Measurements from ENCODE around the gene SREK1.
A peak's percentile ranks its signal among the peaks of the same experiment; 100 is the strongest.

Gene SREK1

GRCh38 chr5:66143473-66144073 lies 527 bp upstream of the SREK1 start:
- no peak for DNase-seq (ENCODE audit: low spot score)
- Histone ChIP-seq H3K27ac (peak overlapping the region; percentile 98 to 99), H3K4me3 (peak overlapping the region; percentile 85)
- TF ChIP-seq CTCF (IDR thresholded peaks at IDR 0.05), result no peak

- no peak for TF ChIP-seq CTCF (IDR thresholded peaks at IDR 0.05)
- Histone ChIP-seq H3K4me3 (peak overlapping the region; percentile 85), H3K27ac (peak overlapping the region; percentile 98 to 99)
- no peak for DNase-seq (ENCODE audit: low spot score)
Measured at GRCh38 chr5:66144834-66145390, 812 bp downstream of the SREK1 start.

GRCh38 chr5:66145737-66146136 lies 1.6 kb downstream of the SREK1 start:
- peak overlapping the region; percentile 85 for H3K4me3 ChIP-seq
- no peak for TF ChIP-seq CTCF (IDR thresholded peaks at IDR 0.05)
- peak overlapping the region; percentile 39 to 99 for H3K27ac ChIP-seq
- DNase-seq (ENCODE audit: low spot score), result no peak

GRCh38 chr5:66149950-66150349 lies 5.8 kb downstream of the SREK1 start:
- no peak overlapping the region for H3K27ac ChIP-seq
- H3K4me3 ChIP-seq, result no peak overlapping the region
- TF ChIP-seq CTCF (IDR thresholded peaks at IDR 0.05), result no peak
- DNase-seq (ENCODE audit: low spot score), result no peak

DNA sequence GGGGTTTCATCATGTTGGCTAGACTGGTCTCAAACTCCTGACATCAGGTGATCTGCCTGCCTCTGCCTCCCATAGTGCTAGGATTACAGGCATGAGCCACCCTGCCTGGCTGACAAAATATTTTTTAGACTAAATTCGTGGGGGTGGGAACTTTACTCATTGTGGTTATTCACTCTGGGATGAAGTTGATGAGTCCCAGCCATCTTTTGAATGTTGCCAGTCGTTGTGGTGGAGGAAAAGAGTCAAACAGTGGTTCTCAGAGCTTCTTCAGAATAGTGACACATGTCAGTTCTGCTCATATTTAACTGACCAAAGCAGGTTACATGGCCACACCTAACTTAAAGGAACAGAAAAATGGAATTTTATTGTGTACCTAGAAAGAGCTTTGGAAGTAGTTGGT lies 6.9 kb downstream of the SREK1 start:
- no peak overlapping the region for H3K4me3 ChIP-seq
- TF ChIP-seq CTCF (IDR thresholded peaks at IDR 0.05), result no peak
- H3K27ac ChIP-seq, result no peak overlapping the region
- DNase-seq (ENCODE audit: low spot score), result no peak

DNA sequence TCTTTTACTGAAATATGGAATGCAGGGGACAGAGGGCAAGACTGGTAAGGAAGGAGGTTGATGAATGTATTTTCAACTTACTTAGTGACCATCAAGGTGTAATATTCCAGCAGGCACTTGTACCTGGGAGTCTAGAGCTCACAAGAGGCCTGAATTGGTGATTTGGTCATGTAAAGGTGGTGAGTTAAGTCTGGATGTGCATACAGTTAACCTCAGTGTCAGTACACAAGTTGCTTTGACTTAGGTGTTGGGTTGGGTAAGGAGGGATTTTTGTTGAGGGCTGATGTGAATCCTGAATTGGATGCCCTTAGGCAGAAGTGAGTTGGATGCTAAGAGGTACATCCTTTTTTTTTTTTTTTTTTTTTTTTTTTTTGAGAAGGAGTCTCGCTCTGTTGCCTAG lies 7.4 kb downstream of the SREK1 start:
- no peak for TF ChIP-seq CTCF (IDR thresholded peaks at IDR 0.05)
- DNase-seq (ENCODE audit: low spot score), result no peak
- Histone ChIP-seq H3K27ac (no peak overlapping the region), H3K4me3 (no peak overlapping the region)

DNA sequence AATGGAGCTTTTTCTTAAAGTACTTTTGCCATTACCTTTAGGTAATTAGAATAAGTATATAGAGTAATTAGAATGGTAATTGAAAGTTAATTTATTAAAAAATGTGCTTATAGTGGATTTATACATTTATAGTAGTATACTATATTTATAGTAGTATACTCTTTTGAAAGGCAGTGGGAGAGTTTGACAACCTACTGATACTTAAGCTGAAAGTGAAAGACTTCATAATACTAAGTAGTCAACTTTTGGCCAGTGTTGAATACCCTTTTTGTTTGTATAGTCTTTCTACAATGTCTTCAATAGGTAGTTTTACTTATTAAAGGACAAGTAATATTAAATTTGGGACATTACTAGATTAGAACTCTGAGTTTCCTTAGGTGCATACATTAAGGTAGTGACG lies 12.9 kb downstream of the SREK1 start:
- DNase-seq (ENCODE audit: low spot score), result no peak
- no peak overlapping the region for H3K27ac ChIP-seq
- no peak overlapping the region for H3K4me3 ChIP-seq
- no peak for TF ChIP-seq CTCF (IDR thresholded peaks at IDR 0.05)

Measured in coronary artery (tissue), 2 donors.